GM19023 (cell line): ENCODE measurements around the gene PNKP.

Source experiments
- ATAC-seq: cut with Tn5 transposase; IDR thresholded peaks from one replicate; pipeline ENCODE4 v1.9.1; 2021; ENCODE audit warnings: mild to moderate bottlenecking, moderate library complexity; ENCODE audit not compliant: unreplicated experiment

The PNKP gene

DNA sequence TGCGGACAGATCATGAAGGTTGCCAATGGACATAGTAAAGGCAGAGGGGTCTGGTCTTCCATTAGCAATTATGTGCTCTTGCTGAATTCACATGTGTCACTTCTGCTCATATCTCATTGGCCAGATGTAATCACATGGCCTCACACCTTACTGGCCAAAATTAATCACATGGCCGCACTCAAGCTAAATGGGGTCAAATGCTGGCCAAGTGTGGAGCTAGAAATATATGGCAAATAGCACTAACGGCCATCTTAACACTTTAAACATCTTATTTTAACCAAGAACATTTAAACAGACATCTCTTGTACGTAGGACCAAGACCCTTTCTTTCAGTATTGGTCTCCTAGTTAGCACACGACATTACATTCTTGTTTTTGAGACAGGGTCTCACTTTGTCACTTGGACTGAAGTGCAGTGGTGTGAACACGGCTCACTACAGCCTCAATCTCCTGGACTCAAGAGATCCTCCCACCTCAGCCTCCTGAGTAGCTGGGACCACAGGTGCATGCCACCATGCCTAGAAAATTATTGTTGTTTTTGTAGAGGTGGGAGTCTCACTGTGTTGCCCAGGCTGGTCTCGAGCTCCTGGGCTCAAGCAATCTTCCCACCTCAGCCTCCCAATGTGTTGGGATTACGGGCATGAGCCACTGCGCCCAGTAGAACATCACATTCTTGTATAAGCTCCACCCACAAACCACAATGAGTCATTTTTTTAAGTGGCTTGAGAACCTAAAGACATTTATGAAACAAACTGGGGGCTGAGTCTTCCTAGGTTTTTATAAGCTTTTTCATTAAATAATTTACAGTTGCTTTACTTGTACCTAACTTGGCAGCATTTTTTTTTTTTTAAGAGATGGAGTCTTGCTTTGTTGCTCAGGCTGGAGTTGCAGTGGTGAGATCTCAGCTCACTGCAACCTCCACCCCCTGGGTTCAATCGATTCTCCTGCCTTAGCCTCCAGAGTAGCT, 19.4 kb downstream of the PNKP start:
- no peak for ATAC-seq

DNA sequence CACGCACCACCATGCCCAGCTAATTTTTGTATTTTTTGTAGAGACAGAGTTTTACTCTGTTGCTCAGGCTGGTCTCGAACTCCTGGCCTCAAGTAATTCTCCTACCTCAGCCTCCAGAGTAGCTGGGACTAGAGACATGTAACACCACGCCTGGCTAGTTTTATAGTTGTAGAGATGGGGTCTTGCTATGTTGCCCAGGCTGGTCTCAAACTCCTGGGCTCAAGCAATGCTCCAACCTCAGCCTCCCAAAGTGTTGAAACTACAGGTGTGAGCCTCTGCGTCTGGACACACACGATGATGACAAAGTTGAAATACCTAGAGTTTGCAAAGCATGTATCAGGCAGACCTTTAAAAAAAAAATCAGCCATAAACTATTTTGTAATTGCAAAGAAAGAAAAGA, 21.0 kb downstream of the PNKP start:
- no peak for ATAC-seq

DNA sequence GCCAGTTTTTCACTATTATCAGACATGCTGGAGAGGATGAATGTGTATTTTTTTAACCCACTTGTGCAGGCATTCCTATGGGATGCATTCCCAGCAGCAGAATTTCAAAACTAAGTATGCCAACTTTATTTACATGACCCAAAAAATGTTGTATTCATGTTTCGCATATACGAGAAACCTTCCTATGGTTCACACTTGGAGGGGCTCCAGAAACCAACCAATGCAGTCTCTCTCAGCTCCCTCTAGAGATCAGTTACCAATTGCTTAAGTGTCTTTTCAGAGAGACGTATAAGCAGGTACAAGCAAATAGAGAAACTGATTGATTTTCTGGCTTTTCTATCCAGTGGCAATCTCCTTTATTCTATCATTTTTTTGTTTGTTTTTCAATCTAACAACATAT, 22.0 kb downstream of the PNKP start:
- ATAC-seq, result no peak

DNA sequence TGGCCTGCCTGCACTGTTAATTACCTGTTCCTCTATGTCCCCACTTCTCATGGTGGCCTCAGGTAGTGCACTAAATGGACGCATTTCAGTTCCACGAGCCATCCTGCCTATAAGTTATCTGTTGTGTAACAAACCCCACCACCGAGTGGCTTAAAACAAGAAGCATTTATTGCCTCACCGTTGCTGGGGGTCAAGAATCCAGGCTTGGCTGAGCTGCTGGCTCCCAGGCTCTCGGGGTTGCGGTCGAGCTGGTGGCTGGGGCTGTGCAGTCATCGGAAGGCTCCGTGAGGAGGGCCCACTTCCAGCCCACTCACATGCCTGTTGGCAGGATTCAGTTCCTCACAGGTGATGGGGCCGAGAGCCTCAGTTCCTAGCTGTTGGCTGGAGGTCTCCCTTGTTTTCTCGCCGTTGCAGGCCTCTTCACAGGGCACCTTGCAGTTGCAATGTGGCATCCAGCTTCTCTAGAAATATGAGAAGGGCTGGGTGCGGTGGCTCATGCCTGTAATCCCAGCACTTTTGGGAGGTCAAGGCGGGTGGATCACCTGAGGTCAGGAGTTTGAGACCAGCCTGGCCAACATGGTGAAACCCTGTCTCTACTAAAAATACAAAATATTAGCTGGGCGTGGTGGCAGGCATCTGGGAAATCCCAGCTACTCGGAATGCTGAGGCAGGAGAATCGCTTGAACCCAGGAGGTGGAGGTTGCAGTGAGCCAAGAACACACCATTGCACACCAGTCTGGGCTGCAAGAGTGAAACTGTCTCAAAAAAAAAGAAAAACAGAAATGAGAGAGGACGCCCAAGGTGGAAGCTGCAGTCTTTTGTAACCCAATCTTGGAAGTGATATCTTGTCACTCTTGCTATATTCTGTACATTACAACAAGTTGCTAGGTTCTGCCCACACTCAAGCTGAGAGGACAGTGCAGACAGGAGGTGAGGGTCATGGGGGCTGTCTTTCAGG, 23.0 kb downstream of the PNKP start:
- ATAC-seq, result no peak

DNA sequence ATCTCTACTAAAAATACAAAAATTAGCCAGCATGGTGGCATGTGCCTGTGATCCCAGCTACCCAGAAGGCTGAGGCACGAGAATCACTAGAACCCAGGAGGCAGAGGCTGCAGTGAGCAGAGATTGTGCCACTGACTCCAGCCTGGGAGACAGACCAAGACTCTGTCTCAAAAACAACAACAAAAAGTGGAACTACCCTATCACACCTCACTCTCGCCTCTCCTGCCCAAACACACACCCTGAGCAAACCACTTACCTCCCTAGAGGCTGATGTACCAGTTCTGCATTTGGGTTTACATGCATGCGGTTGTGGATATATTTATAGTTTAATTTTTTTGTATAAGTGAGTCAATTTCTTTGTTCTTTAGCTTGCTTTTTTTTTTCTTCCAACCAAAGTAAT, 24.1 kb downstream of the PNKP start:
- no peak for ATAC-seq

DNA sequence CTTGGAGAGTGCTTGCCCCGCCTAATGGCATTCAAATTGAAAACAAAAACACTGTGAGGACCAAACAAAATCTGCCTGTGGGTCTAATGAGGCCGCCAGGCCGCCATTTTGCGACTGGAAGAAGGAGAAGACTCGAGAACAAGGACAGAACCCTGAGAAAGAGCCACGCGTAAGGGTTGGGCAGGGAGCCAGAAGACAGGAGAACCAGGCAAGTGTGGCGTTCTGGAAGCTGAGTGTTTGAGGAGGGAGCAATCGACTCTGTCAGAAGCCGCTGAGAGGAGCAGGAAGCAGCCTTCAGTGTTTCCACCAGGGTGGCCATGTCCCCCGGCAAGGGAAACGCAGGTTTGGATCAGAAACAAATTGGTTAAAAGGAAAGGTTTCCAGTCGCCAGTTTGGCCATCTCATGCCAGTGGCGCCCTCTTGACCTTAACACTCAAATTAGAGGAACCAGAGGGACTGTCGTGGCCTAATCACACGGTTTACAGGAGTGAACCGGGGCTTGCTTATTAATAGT, 26.6 kb downstream of the PNKP start:
- ATAC-seq, result no peak

DNA sequence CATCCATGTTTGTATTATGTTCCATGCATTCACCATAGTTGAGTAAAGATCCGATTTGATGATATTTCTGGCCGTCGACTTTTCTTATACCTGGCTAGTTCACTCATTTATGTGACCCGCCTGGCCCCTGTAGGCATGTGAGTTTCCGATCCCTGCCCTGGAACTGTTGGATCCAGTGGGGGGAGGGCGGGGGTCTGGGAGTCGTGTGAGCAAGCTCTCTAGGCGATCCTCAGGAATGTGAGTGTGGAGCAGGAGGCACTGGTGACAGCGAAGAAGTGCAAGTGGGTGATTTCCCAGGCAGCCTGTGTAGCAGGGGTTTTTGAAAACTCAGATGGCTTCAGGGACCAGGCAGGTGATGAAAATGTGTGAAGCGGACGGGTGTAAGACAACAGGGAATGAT, 27.1 kb downstream of the PNKP start:
- ATAC-seq, result no peak

DNA sequence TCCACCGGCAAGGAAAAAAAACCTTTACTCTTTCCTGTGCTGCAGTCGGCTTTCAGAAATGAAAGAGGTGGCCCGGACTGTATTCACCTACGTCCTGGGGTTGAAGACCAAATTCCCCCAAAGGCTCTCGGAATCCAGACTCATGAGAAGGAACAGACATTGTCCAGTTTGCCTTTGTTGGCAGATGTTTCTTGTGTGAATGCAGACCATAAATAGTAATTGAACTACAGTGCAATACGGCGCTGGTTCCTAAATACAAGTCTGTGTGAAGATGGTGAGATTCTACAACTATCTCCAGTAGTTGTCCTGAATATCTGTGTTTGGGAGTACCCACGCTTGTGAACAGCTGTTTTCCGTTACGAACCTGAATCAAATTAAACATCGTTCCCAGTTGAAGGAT, 27.7 kb downstream of the PNKP start:
- ATAC-seq, result no peak

DNA sequence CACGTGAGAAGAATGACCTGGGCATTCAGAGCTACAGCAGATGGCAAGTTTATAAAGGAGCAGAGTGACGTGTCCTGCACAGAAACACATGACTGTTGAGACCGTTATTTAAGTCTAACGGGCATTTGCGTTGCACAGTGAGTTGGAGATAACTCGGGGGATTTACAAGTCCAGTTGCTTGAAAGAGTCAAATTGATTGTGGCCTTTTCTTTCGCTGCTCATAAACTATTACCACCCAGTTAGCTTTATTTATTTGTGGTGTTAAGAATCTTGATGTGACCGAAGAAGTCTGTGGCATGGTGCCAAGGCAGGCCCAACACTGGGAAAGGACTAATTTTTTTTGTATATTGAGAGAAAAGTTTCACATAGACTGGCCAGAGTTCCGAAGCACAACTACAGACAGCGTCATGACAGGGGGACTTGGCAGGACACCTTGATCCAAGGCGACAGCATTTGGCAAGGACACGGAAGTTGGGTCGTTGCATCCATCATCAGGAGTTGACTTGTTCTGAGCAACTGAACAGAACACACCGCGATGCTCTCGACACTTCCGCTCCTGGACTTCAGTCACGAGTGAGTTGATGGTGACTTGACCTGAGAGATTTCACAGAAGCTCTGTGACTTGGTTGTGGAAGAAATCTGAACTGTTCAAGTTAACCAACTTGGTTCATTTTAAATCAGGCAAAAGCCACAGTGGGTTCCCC, 28.3 kb downstream of the PNKP start:
- ATAC-seq, result no peak

DNA sequence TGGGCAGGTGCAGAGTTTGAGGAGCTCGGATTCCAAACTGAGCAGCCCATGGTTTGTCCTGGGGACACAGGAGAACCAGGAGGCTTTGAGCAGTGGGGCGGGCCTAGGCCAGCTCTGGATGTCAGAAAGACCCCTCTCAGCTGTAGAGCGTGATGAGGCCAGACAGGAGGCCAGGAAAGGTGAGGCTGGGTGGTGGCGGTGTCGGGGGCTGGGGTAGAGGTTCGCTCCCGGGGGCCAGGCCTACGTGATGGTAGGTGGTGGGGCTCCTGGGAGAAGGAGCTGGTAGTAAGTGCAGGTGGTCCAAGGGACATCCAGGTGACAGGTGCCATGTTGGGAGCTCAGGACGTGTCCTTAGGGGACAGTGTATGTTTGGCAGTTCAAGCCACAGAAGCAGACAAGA, 30.0 kb downstream of the PNKP start:
- ATAC-seq, result no peak

DNA sequence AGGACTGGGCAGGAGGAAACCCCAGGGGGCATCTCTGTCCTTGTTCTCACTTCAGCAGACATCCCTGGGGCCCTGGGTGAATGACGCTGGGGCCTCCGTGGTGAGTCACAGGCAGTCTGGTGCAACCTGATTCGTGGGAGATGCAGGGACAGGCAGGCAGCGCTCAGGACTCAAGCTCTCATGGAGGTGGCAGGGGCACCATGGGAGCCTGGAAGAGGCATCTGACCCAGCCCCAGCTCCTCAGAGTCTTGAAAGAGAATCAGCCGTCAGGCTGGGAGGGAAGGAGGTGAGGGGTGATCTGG, 30.4 kb downstream of the PNKP start:
- no peak for ATAC-seq

DNA sequence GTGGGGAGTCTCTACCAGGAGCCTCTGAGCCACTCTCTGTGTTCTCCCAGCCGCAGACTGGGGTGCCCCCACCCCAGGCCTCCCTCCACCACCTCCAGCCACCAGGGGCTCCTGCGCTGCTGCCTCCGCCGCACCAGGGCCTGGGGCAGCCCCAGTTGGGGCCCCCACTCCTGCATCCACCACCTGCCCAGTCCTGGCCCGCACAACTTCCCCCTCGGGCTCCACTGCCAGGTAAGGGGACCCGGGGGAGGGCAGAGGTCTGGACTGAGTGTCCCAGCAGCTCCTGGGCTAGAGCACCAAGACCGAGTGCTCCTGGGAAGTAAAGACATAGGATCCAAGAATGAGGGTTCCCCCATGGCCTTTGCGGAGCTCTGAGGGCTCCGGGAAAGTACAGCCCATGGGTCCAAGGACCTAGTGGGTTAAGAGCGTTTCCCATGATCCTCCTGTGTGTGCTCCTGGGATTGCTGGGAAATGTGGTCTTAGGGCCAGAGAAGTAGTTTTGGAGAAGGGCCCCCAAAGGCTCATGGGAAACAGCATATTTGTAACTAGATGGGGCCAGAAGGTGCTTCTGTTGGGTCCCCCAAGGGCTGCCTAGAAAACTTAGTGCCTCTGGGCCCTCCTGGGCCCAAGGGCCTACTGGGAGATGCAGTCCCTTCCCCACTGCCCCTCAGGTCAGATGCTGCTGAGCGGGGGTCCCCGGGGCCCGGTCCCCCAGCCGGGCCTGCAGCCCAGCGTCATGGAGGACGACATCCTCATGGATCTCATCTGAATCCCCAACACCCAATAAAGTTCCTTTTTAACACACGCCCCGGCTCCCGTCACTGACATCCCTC, 31.0 kb downstream of the PNKP start:
- ATAC-seq, result no peak

DNA sequence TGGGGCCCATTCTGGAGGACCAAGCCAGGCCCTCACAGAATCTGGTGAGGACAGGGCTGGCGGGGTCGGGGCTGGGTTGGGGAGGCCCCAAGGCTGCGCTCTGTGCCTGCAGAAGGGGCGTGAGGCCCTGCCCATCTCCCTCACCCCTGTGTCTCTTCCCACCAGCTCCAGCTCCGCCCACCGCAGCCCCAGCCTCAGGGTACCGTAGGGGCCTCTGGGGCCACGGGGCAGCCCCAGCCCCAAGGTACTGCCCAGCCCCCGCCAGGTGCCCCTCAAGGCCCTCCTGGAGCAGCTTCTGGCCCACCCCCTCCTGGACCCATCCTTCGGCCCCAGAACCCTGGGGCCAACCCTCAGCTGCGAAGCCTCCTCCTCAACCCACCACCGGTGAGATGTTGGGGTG, 31.8 kb downstream of the PNKP start:
- ATAC-seq, result no peak

DNA sequence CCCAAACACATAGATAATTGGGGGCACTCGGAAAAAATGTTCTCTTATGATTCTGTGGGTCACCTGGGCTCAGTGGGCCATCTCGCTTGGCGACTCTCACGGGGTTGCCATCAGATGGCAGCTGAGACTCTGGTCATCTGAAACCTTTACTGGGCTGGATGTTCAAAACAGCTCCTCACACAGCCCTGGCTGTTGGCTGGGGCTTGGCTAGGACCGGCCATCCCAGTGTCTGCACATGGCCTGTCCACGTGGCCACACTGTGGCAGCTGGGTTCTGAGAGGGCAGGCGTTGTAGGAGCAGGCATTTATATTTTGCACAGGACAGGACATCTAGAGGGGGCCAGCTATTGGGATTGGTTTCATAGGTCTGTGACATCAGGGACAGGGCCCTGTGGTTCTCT, 33.8 kb downstream of the PNKP start:
- ATAC-seq, result no peak

DNA sequence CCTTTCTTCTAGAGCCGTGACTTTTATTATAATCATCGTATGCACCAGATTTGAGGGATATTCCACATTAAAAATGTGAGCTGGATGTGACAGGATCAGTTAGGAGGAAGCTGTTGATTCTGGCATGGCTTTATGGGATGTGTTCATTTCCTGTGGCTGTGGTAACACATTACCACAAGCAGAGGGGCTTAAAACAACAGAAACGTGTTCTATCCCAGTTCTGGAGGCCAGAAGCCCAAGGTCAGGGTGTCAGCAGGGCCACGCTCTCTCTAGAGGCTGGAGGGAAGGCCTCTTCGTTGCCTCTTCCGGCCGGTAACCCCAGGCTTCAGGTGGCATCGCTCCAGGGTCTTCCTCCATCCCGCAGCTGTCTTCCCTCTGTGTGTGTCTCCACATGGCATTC, 34.8 kb downstream of the PNKP start:
- ATAC-seq, result no peak

DNA sequence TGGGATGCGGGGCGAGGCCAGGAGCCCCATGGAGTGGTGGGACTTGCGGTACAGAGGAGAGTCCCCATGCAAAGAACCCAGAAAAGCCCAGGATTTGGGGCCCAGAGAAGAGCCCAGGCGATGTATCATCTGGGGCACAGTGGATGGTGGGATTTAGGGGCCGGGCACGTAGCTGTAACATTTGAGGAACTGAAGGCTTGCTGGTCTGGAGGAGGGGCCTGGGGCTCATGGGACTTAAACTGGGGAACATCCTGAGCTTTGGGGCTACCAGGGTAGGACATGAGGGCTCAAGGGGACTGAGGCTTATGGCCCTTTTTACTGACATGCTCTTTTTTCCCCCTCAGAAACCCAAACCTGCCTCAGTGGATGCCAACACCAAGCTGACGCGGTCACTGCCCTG, 35.8 kb downstream of the PNKP start:
- no peak for ATAC-seq

DNA sequence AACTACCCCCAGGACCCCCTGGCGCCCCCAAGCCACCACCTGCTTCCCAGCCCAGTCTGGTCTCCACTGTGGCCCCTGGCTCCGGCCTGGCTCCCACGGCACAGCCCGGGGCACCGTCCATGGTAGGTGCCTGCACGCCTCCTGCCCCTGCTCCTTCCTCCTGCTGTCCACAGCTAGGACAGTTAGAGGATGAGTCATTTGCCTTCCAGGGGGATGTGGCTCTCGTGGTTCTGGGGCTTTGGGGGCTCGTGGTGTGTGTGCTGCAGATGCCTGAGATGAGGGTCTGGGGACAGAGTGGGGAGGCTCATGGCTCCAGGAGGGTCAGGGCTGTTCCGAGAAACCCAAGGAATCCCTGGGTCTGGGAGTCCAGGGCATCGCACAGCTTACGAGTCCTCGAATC, 36.6 kb downstream of the PNKP start:
- no peak for ATAC-seq

DNA sequence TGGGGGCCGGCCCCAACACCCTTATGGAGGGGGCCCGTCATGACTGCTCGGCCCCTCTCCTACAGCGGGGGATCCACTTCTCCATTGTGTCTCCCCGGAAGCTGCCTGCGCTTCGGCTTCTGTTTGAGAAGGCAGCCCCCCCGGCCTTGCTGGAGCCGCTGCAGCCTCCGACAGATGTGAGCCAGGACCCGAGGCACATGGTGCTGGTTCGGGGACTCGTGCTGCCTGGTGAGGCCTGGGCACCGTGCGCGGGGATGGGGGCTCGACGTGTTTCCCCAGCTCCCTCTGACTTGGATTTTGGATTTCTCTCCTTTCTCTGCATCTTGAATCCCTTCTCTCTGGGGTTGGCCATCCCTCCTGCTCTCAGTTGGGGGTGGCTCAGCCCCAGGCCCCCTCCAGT, 37.7 kb downstream of the PNKP start:
- ATAC-seq, result no peak

DNA sequence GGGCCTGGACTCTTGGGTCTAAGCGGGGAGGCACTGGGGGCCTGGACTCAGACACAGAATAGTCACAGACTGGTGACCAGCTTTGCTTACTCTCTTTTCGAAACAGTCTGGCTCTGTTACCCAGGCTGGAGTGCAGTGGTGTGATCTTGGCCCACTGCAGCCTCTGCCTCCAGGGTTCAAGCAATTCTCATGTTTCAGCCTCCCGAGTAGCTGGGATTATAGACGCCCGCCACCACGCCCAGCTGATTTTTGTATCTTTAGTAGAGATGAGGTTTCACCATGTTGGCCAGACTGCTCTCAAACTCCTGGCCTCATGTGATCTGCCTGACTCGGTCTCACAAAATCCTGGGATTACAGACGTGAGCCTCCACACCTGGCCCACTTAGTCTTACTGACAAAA, 38.2 kb downstream of the PNKP start:
- ATAC-seq, result no peak

DNA sequence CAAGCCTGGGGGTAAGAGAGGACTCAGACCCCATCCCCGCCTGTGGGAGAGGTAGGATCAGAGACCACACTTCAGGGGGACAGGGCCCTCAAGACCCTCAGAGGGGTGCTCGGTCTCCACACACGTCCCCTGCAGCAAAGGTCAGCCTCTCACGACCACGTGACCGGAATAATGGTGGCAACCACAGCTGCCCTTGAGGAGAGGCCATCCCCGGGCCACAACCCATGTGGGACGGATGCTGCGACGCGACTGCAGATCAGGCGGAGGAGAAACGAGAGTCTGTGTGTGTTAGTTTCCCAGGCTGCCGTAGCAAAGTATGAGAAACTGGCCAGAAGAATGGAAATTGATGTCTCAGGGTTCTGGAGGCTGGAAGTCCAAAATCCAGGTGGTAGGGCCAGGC, 40.3 kb downstream of the PNKP start:
- ATAC-seq, result no peak
